Liver (tissue), 9 donors: Measurements from ENCODE around the gene TM4SF1. TPM values are rescaled to one million over a fixed set of nuclear protein-coding genes. Genes with fewer than 3 reads are reported as not detected.

Experiments
- DNase-seq: peaks from one replicate; pipeline ENCODE4 v3.0.0-alpha.2; 2017; ENCODE audit warnings: low spot score
- H3K27ac ChIP-seq, 2 donors: one replicate each; pipeline ENCODE4 v1.7.0; 2013; ENCODE audit warnings: inconsistent platforms in 2 of 2, low read length in 2 of 2, control low read depth in 1 of 2, low read depth in 1 of 2, mild to moderate bottlenecking in 1 of 2
- H3K27me3 ChIP-seq, 4 donors: one replicate each; pipeline versions ENCODE4 v1.6.1 to v1.7.0; 2013; ENCODE audit warnings: low read length in 3 of 4, inconsistent platforms in 1 of 4, mild to moderate bottlenecking in 1 of 4, moderate library complexity in 1 of 4; ENCODE audit not compliant: control insufficient read depth in 4 of 4, insufficient read depth in 4 of 4
- H3K36me3 ChIP-seq, 4 donors: one replicate each; pipeline versions ENCODE4 v1.6.1 to v1.7.0; 2013; ENCODE audit warnings: low read length in 3 of 4, mild to moderate bottlenecking in 3 of 4, low read depth in 1 of 4, moderate library complexity in 1 of 4; ENCODE audit not compliant: control insufficient read depth in 4 of 4, insufficient read depth in 3 of 4
- H3K4me1 ChIP-seq, 4 donors: one replicate each; pipeline versions ENCODE4 v1.6.1 to v1.7.0; 2013; ENCODE audit warnings: low read length in 3 of 4, mild to moderate bottlenecking in 3 of 4, moderate library complexity in 1 of 4; ENCODE audit not compliant: control insufficient read depth in 4 of 4, insufficient read depth in 4 of 4
- H3K4me3 ChIP-seq, 3 donors: one replicate each; pipeline versions ENCODE4 v1.6.1 to v1.7.0; 2013; ENCODE audit warnings: low read length in 3 of 3, control low read depth in 1 of 3, low read depth in 1 of 3, mild to moderate bottlenecking in 1 of 3
- H3K9ac ChIP-seq, 2 donors: one replicate each; pipeline ENCODE4 v1.7.0; 2013; ENCODE audit warnings: low read length in 2 of 2, mild to moderate bottlenecking in 2 of 2, moderate library complexity in 2 of 2, control low read depth in 1 of 2, low read depth in 1 of 2
- H3K9me3 ChIP-seq, 4 donors: one replicate each; pipeline versions ENCODE4 v1.6.1 to v1.7.0; 2013; ENCODE audit warnings: low read length in 3 of 4; ENCODE audit not compliant: control insufficient read depth in 4 of 4
- EGR1 ChIP-seq, 2 donors: IDR thresholded peaks; 2 replicates each; pipeline ENCODE4 v1.6.1; 2016 to 2018; ENCODE audit warnings: antibody characterized with exemption in 2 of 2, low read depth in 2 of 2
- FOXA1 ChIP-seq: IDR thresholded peaks from 2 replicates; pipeline ENCODE4 v1.6.1; 2016; ENCODE audit warnings: antibody characterized with exemption
- FOXA2 ChIP-seq: IDR thresholded peaks from 2 replicates; pipeline ENCODE4 v1.6.1; 2016; ENCODE audit warnings: antibody characterized with exemption
- GABPA ChIP-seq, 2 donors: IDR thresholded peaks in 1 of 2; conservative IDR thresholded peaks in 1 of 2; 2 replicates each; pipeline ENCODE4 v1.6.1; 2016; ENCODE audit warnings: antibody characterized with exemption in 2 of 2, mild to moderate bottlenecking in 1 of 2, moderate library complexity in 1 of 2
- HNF4A ChIP-seq, 2 donors: conservative IDR thresholded peaks; 2 replicates each; pipeline ENCODE4 v1.6.1; 2016; ENCODE audit warnings: antibody characterized with exemption in 2 of 2, mild to moderate bottlenecking in 2 of 2
- HNF4G ChIP-seq: IDR thresholded peaks from 2 replicates; pipeline ENCODE4 v1.6.1; 2016; ENCODE audit warnings: antibody characterized with exemption
- JUND ChIP-seq, 2 donors: IDR thresholded peaks; 2 replicates each; pipeline ENCODE4 v1.6.1; 2016; ENCODE audit warnings: antibody characterized with exemption in 2 of 2
- NR2F2 ChIP-seq: IDR thresholded peaks from 2 replicates; pipeline ENCODE4 v1.6.1; 2016; ENCODE audit warnings: antibody characterized with exemption
- RAD21 ChIP-seq, 2 donors: IDR thresholded peaks; 2 replicates each; pipeline ENCODE4 v1.6.1; 2016; ENCODE audit warnings: antibody characterized with exemption in 2 of 2, mild to moderate bottlenecking in 2 of 2
- RXRA ChIP-seq, 2 donors: IDR thresholded peaks; 2 replicates each; pipeline ENCODE4 v1.6.1; 2017 to 2018; ENCODE audit warnings: antibody characterized with exemption in 2 of 2, mild to moderate bottlenecking in 1 of 2
- SP1 ChIP-seq: IDR thresholded peaks from 2 replicates; pipeline ENCODE4 v1.6.1; 2018; ENCODE audit warnings: antibody characterized with exemption, mild to moderate bottlenecking
- whole genome bisulfite sequencing: extraction: QIAGEN DNeasy Blood & Tissue Kit; methylation state at CpG from one replicate; pipeline ENCODE4 v1.1.7; 2013; 5-methylcytosine and 5-hydroxymethylcytosine counted together
- polyA plus RNA-seq, 2 donors: library from polyadenylated mRNA; stranded (reverse) in 1 of 2; unstranded in 1 of 2; fragments of 200-250 nt in 1 of 2; fragments of >200 nt in 1 of 2; fragmentation: Nextera tagmentation in 1 of 2; extraction: Ambion mirVana in 1 of 2; gene quantifications; one replicate each; pipeline versions ENCODE4 v1.2.1 to v1.2.3, GENCODE V29; 2013 to 2015
- total RNA-seq, 2 donors: library from RNA; depleted of rRNA; stranded (reverse); fragments of >200 nt; gene quantifications; one replicate each; pipeline ENCODE4 v1.2.3, GENCODE V29; 2014
- TF ChIP-seq, protein P1 (sequence below): IDR thresholded peaks from 2 replicates; pipeline ENCODE4 v1.6.1; 2016; ENCODE audit warnings: antibody characterized with exemption, mild to moderate bottlenecking
- TF ChIP-seq, protein P2 (sequence below): IDR thresholded peaks from 2 replicates; pipeline ENCODE4 v1.6.1; 2016; ENCODE audit warnings: antibody characterized with exemption
- TF ChIP-seq, protein P3 (sequence below): fragments of 150-350 bp; IDR thresholded peaks from 2 replicates; pipeline ENCODE4 v1.5.1; 2017; ENCODE audit warnings: improper control_type of control experiment, low read depth, low read length; ENCODE audit not compliant: missing input control
- TF ChIP-seq, protein P4 (sequence below): IDR thresholded peaks from 2 replicates; pipeline ENCODE4 v1.6.1; 2016; ENCODE audit warnings: antibody characterized with exemption
- TF ChIP-seq, protein P5 (sequence below): IDR thresholded peaks from 2 replicates; pipeline ENCODE4 v1.6.1; 2016; ENCODE audit warnings: antibody characterized with exemption
- donor health status: healthy.
- donor health status: healthy.
- donor health status: healthy.
- donor health status: healthy.
- donor health status: healthy.

TM4SF1 gene
- total and polyA plus RNA-seq, 4 donors, result 20.0 to 31.5 (median 25.1) TPM

DNA sequence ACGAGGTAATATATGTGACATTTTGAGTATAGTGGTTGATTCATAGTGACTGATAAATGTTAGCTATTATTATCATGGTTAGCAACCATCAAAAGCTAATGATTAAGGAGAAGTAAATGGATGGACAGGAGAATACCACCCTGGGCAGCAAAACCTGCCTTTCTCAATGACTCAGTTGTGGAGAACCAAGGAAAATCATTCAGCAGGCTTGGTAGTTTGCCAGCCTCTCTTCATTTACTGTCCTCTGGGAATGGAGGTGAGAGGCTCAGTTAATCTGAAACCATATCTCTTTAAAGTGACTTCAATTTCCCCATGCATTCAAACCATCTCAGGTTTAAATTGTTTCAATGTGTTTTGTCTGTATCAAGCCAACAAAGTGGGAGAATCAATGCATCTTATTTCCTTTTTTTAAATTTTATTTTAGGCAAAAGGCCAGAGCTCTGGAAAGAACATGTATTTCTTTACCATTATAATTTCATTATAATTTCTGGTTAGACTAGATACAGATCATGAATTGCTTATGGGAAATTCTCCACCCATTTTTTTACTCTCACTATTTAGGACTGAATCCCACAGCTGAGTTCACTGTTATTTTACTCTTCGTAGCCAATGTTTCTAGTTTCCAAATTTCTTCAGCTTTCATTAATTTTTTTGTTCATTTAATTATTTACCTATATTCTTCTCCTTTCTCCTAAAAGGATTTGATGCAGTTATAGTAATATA, 46.7 kb downstream of the TM4SF1 start:
- Histone ChIP-seq H3K9me3 (no peaks in the 10 kb centered on the region), H3K4me3 (no peak overlapping the region), H3K4me1 (peaks cover 0 to 2% (median 0%) of the 10 kb centered on the region in 4 donors), H3K27ac (no peak overlapping the region), H3K36me3 (no peaks in the 10 kb centered on the region), H3K27me3 (no peaks in the 10 kb centered on the region), H3K9ac (no peak overlapping the region)
- DNase-seq, result no peak
- TF ChIP-seq FOXA1 (no peak), RAD21 (IDR thresholded peaks at IDR 0.05) (no peak), RXRA (IDR thresholded peaks at IDR 0.05) (no peak), HNF4A (conservative IDR thresholded peaks at IDR 0.05) (no peak), EGR1 (IDR thresholded peaks at IDR 0.05; ENCODE audit: low read depth in 2 of 2) (no peak), SP1 (no peak), NR2F2 (no peak), JUND (IDR thresholded peaks at IDR 0.05) (no peak), FOXA2 (no peak)
- TF ChIP-seq, protein P1, sequence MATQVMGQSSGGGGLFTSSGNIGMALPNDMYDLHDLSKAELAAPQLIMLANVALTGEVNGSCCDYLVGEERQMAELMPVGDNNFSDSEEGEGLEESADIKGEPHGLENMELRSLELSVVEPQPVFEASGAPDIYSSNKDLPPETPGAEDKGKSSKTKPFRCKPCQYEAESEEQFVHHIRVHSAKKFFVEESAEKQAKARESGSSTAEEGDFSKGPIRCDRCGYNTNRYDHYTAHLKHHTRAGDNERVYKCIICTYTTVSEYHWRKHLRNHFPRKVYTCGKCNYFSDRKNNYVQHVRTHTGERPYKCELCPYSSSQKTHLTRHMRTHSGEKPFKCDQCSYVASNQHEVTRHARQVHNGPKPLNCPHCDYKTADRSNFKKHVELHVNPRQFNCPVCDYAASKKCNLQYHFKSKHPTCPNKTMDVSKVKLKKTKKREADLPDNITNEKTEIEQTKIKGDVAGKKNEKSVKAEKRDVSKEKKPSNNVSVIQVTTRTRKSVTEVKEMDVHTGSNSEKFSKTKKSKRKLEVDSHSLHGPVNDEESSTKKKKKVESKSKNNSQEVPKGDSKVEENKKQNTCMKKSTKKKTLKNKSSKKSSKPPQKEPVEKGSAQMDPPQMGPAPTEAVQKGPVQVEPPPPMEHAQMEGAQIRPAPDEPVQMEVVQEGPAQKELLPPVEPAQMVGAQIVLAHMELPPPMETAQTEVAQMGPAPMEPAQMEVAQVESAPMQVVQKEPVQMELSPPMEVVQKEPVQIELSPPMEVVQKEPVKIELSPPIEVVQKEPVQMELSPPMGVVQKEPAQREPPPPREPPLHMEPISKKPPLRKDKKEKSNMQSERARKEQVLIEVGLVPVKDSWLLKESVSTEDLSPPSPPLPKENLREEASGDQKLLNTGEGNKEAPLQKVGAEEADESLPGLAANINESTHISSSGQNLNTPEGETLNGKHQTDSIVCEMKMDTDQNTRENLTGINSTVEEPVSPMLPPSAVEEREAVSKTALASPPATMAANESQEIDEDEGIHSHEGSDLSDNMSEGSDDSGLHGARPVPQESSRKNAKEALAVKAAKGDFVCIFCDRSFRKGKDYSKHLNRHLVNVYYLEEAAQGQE, result no peak
- TF ChIP-seq, protein P2, sequence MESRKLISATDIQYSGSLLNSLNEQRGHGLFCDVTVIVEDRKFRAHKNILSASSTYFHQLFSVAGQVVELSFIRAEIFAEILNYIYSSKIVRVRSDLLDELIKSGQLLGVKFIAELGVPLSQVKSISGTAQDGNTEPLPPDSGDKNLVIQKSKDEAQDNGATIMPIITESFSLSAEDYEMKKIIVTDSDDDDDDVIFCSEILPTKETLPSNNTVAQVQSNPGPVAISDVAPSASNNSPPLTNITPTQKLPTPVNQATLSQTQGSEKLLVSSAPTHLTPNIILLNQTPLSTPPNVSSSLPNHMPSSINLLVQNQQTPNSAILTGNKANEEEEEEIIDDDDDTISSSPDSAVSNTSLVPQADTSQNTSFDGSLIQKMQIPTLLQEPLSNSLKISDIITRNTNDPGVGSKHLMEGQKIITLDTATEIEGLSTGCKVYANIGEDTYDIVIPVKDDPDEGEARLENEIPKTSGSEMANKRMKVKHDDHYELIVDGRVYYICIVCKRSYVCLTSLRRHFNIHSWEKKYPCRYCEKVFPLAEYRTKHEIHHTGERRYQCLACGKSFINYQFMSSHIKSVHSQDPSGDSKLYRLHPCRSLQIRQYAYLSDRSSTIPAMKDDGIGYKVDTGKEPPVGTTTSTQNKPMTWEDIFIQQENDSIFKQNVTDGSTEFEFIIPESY, result no peak
- TF ChIP-seq, protein P3, sequence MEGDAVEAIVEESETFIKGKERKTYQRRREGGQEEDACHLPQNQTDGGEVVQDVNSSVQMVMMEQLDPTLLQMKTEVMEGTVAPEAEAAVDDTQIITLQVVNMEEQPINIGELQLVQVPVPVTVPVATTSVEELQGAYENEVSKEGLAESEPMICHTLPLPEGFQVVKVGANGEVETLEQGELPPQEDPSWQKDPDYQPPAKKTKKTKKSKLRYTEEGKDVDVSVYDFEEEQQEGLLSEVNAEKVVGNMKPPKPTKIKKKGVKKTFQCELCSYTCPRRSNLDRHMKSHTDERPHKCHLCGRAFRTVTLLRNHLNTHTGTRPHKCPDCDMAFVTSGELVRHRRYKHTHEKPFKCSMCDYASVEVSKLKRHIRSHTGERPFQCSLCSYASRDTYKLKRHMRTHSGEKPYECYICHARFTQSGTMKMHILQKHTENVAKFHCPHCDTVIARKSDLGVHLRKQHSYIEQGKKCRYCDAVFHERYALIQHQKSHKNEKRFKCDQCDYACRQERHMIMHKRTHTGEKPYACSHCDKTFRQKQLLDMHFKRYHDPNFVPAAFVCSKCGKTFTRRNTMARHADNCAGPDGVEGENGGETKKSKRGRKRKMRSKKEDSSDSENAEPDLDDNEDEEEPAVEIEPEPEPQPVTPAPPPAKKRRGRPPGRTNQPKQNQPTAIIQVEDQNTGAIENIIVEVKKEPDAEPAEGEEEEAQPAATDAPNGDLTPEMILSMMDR, result no peak
- TF ChIP-seq, protein P4, sequence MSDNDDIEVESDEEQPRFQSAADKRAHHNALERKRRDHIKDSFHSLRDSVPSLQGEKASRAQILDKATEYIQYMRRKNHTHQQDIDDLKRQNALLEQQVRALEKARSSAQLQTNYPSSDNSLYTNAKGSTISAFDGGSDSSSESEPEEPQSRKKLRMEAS, result no peak
- TF ChIP-seq, protein P5, sequence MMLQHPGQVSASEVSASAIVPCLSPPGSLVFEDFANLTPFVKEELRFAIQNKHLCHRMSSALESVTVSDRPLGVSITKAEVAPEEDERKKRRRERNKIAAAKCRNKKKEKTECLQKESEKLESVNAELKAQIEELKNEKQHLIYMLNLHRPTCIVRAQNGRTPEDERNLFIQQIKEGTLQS, result no peak
- 94% methylated on average over 2 of the region's 2 CpGs for WGBS

DNA sequence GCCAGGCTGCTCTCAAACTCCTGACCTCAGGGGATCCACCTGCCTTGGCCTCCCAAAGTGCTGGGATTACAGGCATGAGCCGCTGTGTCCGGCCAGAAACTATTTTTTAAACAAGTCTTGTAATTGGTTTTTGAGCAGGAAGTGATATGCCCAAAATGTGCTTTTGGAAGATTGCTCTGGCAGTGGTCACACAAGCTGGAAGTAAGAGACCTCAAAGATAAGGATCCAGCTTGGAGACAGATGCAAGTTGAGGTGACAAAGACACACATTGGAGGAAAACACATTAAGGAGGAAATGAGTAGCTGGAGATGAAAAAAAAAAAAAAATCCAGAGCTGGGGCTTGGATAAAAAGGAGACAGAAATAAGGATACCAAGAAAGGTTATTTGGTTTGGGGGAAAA, 50.3 kb downstream of the TM4SF1 start:
- WGBS, result 92% methylated on average over 2 of the region's 2 CpGs
- no peak overlapping the region for H3K27ac ChIP-seq
- DNase-seq, result no peak
- TF ChIP-seq HNF4A (conservative IDR thresholded peaks at IDR 0.05), result no peak
- TF ChIP-seq RAD21 (IDR thresholded peaks at IDR 0.05), result no peak
- no peak for TF ChIP-seq HNF4G
- TF ChIP-seq JUND (IDR thresholded peaks at IDR 0.05), result no peak
- TF ChIP-seq, protein P3, result no peak
- TF ChIP-seq FOXA2, result no peak
- TF ChIP-seq GABPA (IDR thresholded peaks at IDR 0.05 in 1 of 2, conservative IDR thresholded peaks at IDR 0.05 in 1 of 2), result no peak
- TF ChIP-seq EGR1 (IDR thresholded peaks at IDR 0.05; ENCODE audit: low read depth in 2 of 2), result no peak
- TF ChIP-seq, protein P4, result no peak
- no peak for TF ChIP-seq FOXA1
- TF ChIP-seq, protein P1, result no peak

More for the DNA sequence above, 50.3 kb downstream of the TM4SF1 start:
- Histone ChIP-seq H3K9me3 (no peaks in the 10 kb centered on the region), H3K9ac (no peak overlapping the region), H3K27me3 (no peaks in the 10 kb centered on the region), H3K4me1 (peaks cover 0 to 5% (median 1%) of the 10 kb centered on the region in 4 donors), H3K36me3 (no peaks in the 10 kb centered on the region), H3K4me3 (no peak overlapping the region)
